Keratinocyte (primary cell): ENCODE data around the gene HSDL2.
"Not testable (repeated sequence)": the region's sequence is repeated elsewhere in the genome, so short reads cannot be mapped to it uniquely, and the experiment has no call there.

Source experiments
- CTCF ChIP-seq, 3 experiments: IDR thresholded peaks in 1 of 3; conservative IDR thresholded peaks in 1 of 3; optimal IDR thresholded peaks in 1 of 3; 2 replicates in 2 of 3; 3 replicates in 1 of 3; pipeline versions ENCODE3 to v1.5.1; 2011; ENCODE audit warnings: low read length in 3 of 3, mild to moderate bottlenecking in 3 of 3, moderate library complexity in 2 of 3, control low read depth in 1 of 3, inconsistent platforms in 1 of 3; ENCODE audit not compliant: insufficient read depth in 2 of 3; ENCODE audit errors: extremely low read depth in 1 of 3
- EZH2 ChIP-seq: IDR thresholded peaks from one replicate; pipeline ENCODE4 v1.6.1; 2012; ENCODE audit warnings: inconsistent platforms, mild to moderate bottlenecking, low read length, moderate library complexity

GRCh38 chr9:112373666-112374065 lies 6.2 kb upstream of the HSDL2 start:
- TF ChIP-seq CTCF (optimal IDR thresholded peaks at IDR 0.05 in 1 of 3, IDR thresholded peaks at IDR 0.05 in 1 of 3, conservative IDR thresholded peaks at IDR 0.05 in 1 of 3; ENCODE audit: extremely low read depth in 1 of 3, insufficient read depth in 2 of 3, low read length in 3 of 3); EZH2: not testable (repeated sequence)
